SW 1271 (cell line): ENCODE measurements around the gene P2RY6.
"Not testable (repeated sequence)": the region's sequence is repeated elsewhere in the genome, so short reads cannot be mapped to it uniquely, and the experiment has no call there.

Experiments used
- DNase-seq, 2 experiments: peaks; one replicate each; lab custom pipeline; 2025; lab: John Stamatoyannopoulos, UW

Gene P2RY6

DNA sequence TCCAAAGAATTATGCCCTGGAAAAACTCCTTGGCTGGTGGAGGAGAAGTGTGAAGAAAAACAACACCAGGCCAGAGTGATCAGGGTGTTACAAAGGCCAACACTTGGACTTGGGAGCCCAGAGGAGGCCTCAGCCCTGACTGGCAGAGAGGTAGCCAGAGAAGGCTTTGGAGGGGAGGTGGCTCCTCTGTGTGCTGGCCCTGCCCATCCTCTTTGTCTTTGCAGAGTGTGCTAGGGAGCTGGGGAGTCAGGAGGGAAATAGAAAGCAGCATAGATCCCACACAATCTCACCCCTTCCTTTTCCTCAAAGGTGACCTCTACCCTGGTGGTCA is 12.0 kb upstream of the P2RY6 start:
- no peak for DNase-seq

DNA sequence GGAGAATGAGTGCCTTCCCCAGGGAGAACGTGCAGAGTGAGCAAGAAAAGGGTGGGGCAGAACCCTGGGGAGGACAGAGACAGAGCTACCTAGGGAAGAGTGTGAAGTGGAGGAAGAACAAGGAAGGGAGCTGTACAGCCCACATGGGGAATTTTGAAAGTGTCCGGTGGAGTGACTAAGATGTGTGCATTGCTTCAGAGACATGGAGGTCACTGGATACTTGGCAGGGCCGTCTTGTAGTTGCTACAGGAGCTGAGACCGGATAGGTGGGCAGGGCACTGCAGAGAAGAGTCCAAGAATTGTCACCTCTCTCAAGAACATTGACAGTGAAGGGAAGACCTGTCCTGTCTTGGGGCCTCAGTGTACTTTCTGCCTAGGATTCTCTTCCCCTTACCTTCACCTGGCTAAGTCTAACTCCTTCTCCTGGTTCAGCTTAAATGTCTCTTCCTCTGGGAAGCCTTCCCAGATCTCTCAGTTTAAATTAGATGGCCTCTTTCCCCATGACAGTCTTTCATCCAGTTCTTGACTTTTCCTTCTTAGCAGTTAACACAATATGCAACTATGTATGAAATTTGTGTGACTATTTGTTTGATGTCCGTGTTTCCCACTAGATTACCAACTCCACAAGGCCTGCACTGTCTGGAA is 9.2 kb upstream of the P2RY6 start:
- no peak for DNase-seq

DNA sequence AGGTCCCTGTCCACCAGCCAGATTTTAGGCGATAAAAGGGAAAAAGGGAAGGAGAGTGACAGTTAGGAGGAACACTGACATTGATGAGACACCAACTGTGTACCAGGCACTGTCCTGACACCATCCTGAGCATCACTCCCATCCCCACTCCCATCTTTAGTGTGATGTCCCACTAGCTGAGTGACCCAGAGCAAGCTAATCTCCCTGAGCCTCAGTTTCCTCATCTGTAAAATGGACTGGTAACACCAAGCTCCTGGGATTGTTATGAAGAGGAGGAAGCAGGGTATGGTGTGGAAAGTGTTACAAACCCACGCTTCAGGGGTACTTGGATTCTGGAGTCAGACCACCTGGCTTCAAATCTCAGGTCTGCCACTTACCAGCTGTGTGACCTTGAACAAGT is 8.5 kb upstream of the P2RY6 start:
- DNase-seq: no peak

DNA sequence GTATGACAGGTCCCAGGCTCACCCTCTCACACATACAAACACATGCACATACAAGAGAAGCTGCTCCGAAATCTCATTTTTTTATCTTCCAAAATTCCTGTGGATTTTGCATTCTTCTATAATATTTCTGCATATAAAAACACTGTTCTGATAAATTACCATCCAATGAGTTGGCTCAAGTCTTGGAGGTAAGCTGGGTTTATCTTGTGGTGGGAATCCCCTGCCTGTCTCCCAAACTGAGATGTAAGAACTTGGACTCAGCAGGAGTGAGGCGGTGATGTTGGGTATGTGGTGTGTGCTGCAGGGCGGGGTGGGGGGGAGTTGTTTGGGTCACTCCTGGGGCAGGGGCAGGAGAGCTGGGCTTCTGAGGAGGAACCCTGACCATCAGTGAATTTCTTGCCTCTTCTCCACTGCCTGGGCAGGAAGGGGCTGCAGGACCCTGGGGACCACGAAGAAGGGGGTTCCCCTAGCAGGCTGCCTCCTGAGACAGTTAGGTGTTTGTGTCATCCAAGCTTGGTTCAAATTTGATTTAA is 6.8 kb upstream of the P2RY6 start:
- DNase-seq: no peak

DNA sequence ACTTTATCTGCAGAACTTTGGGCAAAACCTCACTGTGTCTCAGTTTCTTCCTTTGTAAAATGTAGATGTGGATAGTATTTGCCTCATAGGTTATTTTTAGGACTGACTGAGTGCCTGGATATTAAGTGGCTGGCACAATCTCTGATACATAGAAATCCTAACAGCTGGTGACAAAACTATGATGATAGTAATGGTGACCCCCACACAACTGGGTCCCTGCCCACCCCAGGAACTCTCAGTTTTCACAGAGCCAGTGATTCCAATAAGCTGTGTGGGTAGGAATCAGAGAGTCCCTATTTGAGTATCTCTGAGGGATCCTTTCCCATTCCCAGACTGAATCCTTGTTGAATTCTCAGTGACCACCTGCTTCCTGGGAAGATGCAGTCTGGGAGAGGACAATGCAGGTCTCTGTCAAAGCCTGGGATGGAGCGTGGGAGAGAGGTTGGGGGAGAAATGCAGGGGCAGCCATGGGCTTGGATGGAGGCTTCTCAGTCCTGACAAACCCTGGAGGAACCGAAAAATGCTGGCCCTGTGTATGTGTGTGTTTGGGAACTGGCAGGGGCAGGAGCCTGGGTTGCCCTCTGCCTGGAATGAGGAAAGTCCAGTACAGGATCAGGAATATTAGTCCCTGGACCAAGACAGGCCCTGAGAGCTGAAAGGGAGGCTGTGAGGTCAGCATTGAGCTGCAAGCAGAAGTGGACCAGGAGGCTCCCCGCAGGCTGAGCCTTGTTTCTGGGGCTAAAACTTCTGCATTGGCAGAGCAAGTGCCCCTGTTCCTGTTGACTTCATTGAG is 6.1 kb upstream of the P2RY6 start:
- no peak for DNase-seq

DNA sequence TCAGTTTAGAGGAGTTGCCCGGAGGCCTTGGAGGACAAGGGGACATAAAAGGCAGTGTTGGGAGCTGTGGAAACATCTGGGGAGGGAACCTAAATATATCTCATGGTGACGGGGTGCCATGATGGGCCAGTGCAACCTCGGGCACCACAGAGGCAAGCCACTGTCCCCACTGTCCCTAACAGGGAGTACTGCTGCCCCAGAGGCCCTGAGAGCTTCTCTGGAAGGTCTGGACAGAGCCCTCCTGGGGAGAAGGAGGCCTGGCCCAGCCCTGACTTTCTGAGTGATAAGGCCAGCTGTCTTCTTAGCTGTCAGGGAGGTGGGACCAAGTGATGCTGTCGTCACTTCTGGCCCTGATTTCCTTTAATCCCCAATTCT is 5.5 kb upstream of the P2RY6 start:
- DNase-seq: no peak

DNA sequence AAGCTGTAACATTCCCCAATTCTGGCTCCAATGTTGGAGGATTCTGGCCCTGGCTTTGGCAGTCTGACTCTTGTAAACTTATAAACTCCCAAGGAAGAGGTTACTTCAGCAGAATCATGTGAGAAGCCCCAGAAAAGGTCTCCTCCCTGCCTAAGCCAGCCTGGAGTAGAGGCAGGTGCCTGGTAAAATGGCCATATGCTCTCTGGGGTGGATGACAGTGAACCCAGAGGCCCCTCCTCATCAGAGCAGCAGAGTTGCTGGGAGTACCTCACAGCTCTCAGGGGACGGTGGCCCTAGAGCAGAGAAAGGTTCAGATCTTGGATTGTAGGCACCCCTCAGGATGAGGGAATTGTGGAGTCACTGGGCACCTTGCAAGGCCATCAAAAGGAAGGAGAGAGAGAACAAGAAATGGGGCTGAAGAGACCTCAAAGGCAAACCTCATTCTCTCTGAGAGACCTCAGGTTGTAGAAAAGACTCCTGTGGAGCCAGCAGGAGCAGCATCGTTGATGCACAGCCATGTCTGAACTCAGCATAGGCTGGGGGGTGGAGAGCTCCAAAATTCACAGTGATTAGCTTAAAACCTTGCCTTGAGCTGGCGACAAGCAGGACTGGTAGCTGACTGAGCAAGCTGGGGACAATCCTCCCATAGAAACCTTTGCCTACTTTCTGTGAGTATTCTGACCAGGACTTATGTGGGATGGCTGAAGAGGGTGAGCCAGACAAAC is 4.9 kb upstream of the P2RY6 start:
- DNase-seq: no peak

DNA sequence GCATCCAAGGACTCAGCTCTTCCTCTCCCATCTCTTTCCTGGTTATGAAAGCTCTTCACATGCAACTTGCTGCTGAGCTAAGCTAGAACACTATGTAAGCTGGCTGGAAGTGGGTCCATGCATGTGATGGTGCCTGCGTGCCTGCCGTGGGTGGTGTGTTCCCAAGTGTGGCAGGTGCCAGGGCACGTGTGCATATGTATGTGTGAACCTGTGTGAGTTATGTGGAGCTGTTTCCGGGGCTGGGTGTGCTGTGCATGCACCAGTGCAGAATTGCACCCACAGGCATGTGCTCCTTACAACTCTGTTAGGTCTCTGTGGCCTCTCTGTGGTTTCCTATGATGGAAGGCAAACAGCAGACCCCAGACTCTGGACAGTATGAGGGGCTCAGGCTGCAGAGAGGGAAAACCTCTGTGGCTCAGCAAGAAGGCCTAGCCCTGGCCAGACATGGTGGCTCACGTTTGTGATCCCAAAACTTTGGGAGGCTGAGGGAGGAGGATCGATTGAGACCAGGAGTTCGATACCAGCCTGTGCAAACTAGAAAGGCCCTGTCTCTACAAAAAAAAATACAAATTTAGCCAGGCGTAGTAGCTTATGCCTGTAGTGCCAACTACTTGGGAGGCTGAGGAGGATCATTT is 4.1 kb upstream of the P2RY6 start:
- no peak for DNase-seq

DNA sequence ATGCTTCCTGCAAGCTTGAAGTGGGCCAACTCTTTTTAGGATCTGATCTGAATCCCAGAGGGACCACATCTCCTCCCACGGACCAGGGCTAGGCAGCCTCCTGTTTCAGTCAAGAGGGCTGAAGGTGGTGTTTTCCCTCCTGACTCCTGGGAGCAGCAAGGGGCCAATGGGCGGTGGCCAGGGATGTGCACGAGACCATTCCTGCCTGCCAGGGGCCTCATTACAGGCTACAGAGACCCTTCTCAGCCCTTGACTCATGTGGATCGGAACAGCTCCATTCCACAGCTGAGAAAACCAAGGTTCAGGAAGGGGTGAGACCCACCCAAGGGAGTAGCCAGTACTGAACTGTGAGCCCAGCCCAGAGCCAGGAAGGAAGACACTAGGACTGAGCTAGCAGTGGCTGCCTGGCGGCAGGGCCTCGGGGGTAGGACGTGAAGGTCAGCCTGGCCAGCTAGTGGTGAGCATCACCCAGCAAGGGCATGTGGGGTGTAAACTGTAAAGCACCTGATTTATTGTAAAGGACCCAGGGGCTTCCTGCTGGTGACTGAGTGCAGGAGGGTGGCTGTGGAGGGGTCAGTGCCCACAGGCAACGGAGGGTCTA is 3.4 kb upstream of the P2RY6 start:
- no peak for DNase-seq

DNA sequence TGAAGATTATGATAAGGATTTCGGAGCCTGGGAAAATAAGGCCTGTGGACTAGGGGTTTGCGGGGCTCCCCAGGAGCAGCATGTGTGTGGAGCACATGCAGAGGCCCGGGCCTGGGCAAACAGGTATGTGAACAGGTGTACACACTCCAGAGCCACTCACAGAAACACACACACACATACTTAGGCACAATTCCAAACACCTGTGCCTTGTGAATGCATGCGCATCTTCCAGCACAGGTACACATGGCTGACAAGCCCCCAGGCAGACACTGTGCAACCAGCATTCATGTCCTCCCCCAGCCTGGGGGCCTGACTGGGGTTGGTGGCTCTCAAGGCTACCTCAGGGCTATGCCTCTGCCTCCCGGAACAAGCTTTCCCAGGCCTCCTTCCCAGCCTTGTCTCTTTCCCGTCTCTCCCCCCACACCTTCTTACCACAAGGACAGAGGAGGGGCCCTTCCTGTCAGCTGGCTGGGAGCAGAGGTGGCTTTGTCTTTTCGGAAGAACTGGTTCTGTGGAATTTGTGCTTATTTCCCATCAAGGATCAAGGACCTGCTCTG is 2.6 kb upstream of the P2RY6 start:
- no peak for DNase-seq

DNA sequence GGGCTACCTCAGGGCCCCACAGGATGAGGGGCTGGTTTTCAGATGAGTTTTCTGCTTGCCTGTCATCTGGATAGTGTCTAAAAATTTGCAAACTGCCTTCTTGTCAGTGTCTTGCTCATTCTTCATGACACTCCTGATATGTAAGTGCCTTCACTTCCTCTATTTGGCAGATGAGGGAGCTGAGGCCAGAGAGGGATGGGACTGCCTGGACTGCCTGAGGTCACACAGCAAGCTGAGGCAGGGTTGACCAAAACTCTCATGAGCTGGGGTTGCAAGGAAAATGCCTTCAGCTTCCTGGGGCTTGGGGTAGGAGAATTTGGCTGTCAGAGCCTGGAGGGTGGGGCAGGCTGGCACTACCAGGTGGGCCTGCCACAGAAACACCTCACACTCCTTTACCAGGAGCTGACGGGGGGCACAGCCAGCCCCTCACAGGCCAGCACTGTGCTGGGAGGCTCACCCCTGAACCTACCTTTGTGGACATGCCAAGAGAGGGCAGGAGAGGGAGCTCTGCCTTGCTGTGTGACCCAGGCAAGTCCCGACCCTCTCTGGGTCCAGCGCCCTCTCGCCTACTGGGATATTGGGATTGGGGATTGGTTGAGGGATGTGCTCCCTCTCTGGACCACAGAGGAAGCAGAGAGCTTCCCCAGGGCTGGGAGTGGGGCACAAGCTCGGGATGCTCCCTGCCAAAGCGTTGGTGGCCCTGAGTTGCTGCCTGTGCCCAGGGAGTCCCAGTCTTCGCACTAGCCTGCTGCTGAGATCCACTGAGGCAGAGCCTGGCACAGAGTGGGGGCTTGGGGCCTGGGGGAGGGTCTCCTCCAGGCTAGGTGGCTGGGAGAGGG is 1.9 kb upstream of the P2RY6 start:
- no peak for DNase-seq

DNA sequence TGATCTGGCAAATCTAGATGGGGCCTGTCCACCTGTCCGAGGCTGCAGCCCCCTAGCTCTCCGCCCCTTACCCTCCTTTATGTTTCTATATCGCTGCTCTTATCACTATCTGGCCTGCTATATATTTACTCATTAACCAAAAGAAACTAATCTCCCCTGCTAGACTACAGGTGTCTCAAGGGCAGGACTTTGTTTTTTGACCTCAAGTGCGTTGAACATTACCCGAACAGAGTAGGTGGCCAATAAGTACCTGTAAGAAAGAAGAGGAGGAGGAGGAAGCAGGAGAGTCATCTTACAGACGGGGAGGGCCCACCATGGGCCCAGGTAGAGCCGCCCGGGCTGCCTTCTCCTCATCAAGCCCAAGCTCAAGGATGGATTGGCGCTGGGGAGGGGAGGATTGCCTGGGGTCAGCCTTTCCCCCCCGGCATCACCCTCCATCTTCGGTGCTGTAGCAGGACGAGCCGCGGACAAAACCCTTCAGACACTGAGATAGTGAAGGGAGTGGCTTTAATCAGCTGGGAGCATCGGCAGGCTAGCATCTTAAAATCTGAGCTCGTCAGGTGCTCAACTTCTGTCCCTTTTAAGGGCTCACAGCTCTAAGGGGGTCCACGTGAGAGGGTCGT is 1.2 kb upstream of the P2RY6 start:
- DNase-seq: no peak

DNA sequence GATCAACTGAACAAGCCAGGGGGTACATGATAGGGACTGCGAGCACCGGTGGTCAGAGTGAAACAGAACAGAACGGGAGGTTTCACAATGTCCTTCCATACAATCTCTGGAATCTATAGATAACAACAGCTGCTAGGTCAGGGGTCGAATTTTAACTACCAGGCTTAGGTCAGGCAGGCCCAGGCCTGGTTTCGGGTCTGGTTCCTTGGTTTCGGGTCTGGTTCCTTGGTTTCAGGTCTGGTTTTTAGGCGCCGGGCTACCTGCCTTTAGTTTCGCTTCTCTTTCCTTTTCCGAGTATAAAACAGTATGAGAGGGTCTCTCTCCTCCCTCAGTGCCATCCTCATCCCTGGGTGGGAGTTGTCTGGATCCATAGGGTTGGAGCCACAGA is 666 bp upstream of the P2RY6 start:
- DNase-seq: not testable (repeated sequence)

DNA sequence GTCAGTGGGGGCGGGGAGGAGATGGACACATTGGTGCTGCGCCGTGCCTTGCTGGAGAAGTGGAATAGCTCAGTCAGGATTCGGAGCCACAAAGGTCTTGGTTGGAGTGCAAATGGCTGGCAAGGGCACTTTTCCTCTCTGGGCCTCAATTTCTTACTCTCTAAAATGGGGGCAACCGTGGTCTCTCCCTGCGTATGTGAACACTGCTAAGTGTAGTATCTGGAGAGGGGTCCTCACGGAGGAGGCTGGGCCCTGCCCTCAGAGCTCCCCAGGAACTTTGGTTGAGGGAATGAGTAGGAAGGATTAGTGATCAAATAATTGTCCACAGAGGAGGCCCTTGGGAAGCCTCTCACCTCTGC is 521 bp downstream of the P2RY6 start:
- DNase-seq: no peak

DNA sequence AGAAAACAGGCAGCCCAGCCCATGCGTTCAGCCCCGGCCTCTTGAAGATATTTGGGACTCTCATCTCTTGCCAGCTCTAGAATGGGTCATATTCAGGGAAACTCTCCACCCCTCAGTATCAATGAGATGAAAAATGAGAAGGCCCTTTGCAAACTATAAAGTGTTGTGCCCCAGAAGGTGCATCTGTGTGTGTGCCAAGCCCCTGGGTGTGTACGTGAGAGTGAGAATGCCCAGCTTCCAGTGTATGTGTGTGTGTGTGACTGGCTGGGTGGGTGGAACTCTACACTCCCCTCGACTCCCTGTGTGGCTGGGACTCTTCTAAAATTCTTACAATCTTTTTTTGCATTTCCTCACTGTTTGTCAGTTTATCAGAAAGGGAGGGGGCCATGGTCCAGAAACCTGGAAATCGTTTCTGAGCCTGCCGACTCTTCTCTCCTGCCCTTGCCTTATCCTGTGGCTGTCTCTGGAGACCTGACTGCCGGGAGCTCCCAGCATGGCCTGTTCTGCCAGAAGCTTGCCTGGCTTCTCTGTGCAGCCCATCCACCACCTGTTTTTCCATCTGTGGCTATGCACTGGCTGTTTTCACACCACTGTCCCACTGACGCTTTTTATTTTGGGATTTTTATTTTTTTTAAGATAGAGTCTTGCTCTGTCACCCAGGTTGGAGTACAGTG is 1.2 kb downstream of the P2RY6 start:
- no peak for DNase-seq

DNA sequence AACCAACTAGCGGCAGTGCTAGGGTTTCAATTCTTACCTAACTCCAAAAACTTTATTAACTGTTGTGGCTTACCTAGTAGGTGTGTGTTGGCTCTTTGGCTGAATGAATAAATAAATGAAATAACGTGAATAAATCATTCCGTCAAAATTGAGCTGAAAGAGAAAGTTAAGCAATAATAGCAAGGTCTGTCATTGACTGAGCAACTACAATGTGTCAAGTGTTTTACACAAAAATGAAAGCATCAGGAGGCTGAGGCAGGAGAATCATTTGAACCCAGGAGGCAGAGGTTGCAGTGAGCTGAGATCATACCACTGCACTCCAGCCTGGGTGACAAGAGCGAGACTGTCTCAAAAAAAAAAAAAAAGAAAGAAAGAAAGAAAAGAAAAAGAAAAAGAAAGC is 2.1 kb downstream of the P2RY6 start:
- DNase-seq: not testable (repeated sequence)

DNA sequence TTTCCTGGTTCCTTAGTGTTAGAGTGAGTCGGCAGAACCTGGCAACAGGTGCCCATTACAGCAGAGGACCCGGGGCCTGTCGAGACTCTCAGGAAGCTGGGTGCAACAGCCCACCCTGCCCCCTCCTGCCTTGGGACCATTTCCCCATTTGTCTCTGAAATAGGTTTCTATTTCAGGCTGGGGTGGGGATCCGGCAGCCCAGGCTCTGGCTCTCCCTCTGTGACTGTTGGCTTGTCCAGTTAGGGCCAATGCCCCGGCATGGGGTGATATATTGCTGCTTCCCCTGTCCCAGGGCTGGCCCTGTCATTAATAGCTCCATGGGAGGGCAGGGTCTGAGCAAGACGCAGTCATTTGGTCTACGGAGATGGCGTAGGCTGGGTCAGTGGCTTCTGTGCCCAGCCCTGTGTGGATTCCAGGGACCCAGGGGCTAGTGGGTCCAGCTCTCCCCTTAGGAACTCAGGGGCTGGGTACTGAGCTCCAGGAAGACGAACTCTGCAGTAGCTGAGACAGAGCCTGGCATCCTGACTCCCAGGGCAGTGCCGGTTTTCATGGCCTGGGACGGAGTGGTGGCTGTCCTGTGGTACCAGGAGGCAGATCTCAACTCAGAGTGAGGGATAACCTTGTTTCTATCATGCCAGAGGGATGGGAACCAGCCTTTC is 2.7 kb downstream of the P2RY6 start:
- no peak for DNase-seq

DNA sequence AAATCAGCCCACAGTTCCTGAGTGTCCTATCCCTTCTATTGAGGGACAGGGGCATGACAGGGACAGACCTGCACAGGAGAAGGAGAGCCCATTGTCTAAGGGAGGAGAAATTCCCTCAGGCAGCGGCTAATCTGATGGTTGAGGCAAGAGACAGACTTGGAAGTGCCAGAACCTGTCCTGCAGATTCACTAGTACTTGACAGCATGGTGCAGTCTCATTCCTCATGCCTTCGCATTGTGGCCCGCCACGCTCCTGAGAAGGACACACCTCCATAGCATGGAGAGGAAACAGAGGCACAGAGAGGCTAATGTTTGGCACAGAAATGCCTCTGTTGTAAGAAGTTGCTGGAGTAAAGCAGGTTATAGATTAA is 3.2 kb downstream of the P2RY6 start:
- no peak for DNase-seq

DNA sequence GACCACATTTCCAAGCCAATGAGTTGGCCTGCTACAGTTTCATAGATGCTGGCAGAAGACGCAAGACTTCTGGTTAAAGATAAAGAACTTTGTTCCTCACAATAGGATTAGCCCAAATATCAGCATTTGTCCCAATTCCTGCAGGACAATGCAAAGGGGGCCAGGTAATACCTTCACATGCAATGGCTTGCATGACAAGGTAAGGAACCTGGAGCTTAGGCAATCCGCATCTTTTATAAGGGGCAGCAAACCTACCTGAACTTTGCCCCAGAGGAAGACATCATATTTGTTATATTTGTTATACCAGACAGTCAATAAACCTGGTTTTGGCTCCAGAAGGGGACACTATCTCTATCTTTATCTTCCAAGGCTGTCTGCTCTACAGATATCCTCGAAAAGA is 5.3 kb downstream of the P2RY6 start:
- DNase-seq: no peak

DNA sequence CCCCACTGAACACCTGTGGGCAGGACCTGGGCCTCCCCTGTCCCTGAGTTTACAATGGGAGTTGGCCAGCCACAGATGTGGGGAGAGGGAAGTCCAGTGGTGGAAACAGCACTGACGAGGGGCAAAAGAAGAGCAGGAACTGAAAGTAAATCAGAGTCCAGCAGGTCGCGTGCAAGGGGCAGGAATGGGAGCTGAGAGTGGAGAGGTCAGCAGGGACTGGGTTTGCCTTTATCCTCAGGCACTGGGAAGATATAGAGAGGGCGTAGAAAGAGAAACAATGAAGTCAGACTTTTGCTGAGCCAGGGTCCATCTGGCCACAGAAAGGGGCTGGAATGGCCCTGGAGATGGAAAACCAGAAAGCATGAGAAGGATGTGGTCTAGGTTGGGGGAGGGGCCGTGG is 8.5 kb downstream of the P2RY6 start:
- no peak for DNase-seq
